Naive B cell (primary cell): ENCODE data around the gene C11orf52. TPM values are rescaled to one million over a fixed set of nuclear protein-coding genes. Genes with fewer than 3 reads are reported as not detected.

Source experiments
- ATAC-seq, 2 donors: fragments of 150-1000 bp; cut with Tn5 transposase; 2 replicates each; pipeline ENCODE4 v1.10.0; 2021; ENCODE audit warnings: low read depth in 2 of 2, mild to moderate bottlenecking in 2 of 2, moderate library complexity in 2 of 2
- DNase-seq: peaks from one replicate; pipeline ENCODE4 v3.0.0; 2022
- H3K27ac Mint-ChIP-seq, 6 donors: one replicate each; pipeline ENCODE4 v1.8.0; 2020 to 2022; ENCODE audit warnings: mild to moderate bottlenecking in 6 of 6, mixed read lengths in 6 of 6, moderate library complexity in 5 of 6, inconsistent platforms in 2 of 6
- H3K27me3 Mint-ChIP-seq, 3 donors: one replicate each; pipeline ENCODE4 v1.8.0; 2021 to 2022; ENCODE audit warnings: mixed read lengths in 3 of 3, mild to moderate bottlenecking in 1 of 3
- H3K36me3 Mint-ChIP-seq, 2 donors: one replicate each; pipeline ENCODE4 v1.8.0; 2020 to 2022; ENCODE audit warnings: mixed read lengths in 2 of 2, inconsistent platforms in 1 of 2, mild to moderate bottlenecking in 1 of 2
- H3K4me1 Mint-ChIP-seq, 3 donors: one replicate each; pipeline ENCODE4 v1.8.0; 2020 to 2022; ENCODE audit warnings: mixed read lengths in 3 of 3, inconsistent platforms in 1 of 3, mild to moderate bottlenecking in 1 of 3, moderate library complexity in 1 of 3
- H3K4me3 Mint-ChIP-seq, 8 donors: one replicate each; pipeline ENCODE4 v1.8.0; 2020 to 2022; ENCODE audit warnings: mild to moderate bottlenecking in 8 of 8, mixed read lengths in 8 of 8, moderate library complexity in 8 of 8, inconsistent platforms in 2 of 8
- H3K9me3 Mint-ChIP-seq, 7 donors: one replicate each; pipeline ENCODE4 v1.8.0; 2020 to 2022; ENCODE audit warnings: mixed read lengths in 7 of 7, mild to moderate bottlenecking in 5 of 7, inconsistent platforms in 2 of 7, moderate library complexity in 1 of 7
- polyA plus RNA-seq, 6 donors: library from polyadenylated mRNA; unstranded; fragments of 300-500 nt; fragmentation: Illumina TruSeq; gene quantifications; one replicate each; pipeline ENCODE4 v1.2.3, GENCODE V29; 2021; ENCODE audit warnings: low read depth in 6 of 6

Gene C11orf52
- polyA plus RNA-seq, 6 donors from 2014 or later, result not detected

DNA sequence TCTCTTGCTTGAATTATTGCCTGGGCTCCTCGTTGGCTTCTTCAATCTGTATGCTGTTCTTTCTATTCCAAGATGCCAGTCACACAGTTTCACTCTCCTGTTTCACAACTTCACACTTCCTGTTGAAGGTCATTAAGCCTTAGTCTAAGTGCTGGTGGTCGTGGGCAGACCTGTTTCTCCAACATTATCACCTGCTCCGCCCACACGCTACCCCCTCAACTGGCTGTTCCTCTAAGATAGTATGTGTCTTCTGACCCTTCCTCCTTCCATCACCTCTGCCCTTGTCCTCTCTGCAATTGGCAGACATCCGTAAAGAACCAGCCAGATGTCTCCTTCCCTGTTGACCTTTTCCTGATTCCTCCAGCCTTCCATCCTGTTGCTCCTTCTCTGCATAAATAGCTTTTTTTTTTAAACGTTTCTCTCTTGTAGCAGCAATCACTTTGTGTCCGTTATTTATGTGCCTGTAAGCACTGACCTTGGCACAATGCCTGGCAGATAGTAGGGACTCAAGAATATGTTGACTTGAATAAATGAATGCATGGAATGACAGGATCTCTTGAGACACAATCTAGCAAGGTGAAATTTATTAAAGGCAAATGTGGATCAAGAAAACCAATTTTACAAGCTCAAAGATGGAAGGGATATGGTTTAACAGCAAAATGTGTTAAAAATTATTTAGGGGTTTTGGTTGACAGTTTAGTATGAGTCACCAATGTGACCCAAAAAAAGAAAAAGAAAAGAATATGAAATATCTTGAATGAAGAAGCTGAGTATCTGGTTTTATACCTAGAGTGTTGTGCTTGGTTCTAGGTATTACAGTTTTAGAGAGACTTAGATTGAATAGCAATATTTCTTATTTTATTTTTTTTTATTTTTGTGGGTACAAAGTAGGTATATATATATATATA, 31.1 kb downstream of the C11orf52 start:
- Mint-ChIP-seq H3K36me3 (no peaks in the 10 kb centered on the region), H3K4me3 (no peak overlapping the region), H3K4me1 (peaks cover 0 to 9% (median 8%) of the 10 kb centered on the region in 3 donors), H3K9me3 (peaks cover 0 to 3% (median 0%) of the 10 kb centered on the region in 7 donors), H3K27ac (peak overlapping the region in 2 of 6 donors; percentile 39 to 43), H3K27me3 (no peaks in the 10 kb centered on the region)
- ATAC-seq (no peak), DNase-seq (no peak)

DNA sequence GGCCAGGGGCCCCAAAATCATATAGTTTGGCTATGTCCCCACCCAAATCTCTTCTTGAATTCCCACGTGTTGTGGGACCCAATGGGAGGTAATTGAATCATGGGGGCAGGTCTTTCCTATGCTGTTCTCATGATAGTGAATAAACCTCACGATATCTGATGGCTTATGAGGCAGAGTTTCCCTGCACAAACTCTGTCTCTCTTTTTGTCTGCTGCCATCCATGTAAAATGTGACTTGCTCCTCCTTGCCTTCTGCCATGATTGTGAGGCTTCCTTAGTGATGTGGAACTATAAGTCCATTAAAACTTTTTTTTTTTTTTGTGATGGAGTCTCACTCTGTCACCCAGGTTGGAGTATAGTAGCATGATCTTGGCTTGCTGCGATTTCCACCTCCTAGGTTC, 32.9 kb downstream of the C11orf52 start:
- H3K9me3 Mint-ChIP-seq, result peaks cover 0 to 3% (median 0%) of the 10 kb centered on the region in 7 donors
- peaks cover 0 to 5% (median 0%) of the 10 kb centered on the region in 3 donors for H3K27me3 Mint-ChIP-seq
- H3K36me3 Mint-ChIP-seq, result no peaks in the 10 kb centered on the region
- DNase-seq (no peak), ATAC-seq (no peak)
- H3K4me3 Mint-ChIP-seq, result no peak overlapping the region
- peaks cover 0 to 9% (median 8%) of the 10 kb centered on the region in 3 donors for H3K4me1 Mint-ChIP-seq
- peak overlapping the region in 1 of 6 donors; percentile 84 for H3K27ac Mint-ChIP-seq

- H3K4me3 Mint-ChIP-seq, result no peak overlapping the region
- peaks cover 0 to 3% (median 0%) of the 10 kb centered on the region in 7 donors for H3K9me3 Mint-ChIP-seq
- DNase-seq (no peak), ATAC-seq (no peak)
- peaks cover 0 to 7% of the 10 kb centered on the region in 2 donors for H3K36me3 Mint-ChIP-seq
- peaks cover 0 to 8% (median 5%) of the 10 kb centered on the region in 3 donors for H3K27me3 Mint-ChIP-seq
- peaks cover 0 to 4% (median 0%) of the 10 kb centered on the region in 3 donors for H3K4me1 Mint-ChIP-seq
- H3K27ac Mint-ChIP-seq, result no peak overlapping the region
Measured at GRCh38 chr11:111954154-111954553, 35.4 kb downstream of the C11orf52 start.

DNA sequence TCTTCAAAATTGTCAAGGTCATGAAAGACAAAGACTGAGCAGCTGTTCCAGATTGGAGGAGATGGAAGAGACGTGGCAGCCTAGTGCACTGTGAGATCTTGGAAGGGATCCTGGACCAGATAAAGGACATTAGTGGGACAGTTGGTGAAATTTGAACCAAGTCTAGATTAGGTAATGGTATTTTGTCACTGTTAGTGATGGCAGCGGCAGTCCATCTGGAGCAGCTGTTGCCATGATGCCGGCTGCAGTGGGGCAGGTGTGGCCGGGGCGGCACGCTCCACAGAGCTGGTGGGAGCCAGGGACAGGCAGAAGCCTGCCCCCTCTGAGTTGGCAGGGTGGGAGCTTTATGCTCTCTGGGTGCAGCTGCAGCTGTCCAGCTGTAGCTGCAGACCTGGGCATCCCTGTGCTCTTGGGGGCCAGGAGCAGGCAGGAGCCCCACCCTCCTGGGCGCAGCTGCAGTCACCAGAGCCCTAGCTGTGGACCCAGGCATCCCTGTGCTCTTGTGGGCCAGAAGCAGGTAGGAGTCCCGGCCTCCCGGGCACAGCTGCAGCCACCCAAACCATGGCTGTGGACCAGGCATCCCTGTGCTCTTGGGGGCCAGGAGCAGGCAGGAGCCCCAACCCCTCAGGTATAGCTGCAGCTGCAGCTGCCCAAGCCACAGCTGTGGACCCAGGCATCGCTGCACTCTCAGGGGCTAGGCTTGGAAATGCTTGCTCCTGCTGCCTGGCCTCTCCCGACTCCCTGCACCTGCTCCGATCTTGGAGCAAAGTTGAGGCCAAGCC, 39.1 kb downstream of the C11orf52 start:
- DNase-seq, result no peak
- Mint-ChIP-seq H3K9me3 (no peaks in the 10 kb centered on the region), H3K36me3 (peaks cover 0 to 7% of the 10 kb centered on the region in 2 donors), H3K27ac (no peak overlapping the region), H3K4me3 (no peak overlapping the region), H3K27me3 (peaks cover 0 to 9% (median 8%) of the 10 kb centered on the region in 3 donors), H3K4me1 (peaks cover 0 to 4% (median 0%) of the 10 kb centered on the region in 3 donors)
- ATAC-seq, result no peak

DNA sequence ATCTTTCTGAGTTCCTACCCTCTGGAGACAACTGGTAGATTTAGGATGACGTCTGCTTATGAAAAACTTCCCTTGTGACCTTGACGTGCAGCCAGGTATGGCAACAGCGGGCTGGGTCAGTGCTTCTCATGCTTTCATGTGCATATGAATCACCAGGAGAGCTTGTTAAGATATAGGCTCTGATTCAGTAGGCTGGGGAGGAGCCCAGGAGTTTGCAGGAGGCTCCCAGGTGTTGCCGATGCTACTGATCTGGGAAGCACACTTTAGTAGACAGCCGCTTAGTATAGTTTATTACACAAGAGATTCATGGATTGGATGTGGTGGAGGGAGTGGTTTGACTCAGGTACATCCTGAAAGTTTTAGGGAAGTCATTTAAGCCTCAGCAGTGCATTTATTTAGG, 42.2 kb downstream of the C11orf52 start:
- no peaks in the 10 kb centered on the region for H3K9me3 Mint-ChIP-seq

DNA sequence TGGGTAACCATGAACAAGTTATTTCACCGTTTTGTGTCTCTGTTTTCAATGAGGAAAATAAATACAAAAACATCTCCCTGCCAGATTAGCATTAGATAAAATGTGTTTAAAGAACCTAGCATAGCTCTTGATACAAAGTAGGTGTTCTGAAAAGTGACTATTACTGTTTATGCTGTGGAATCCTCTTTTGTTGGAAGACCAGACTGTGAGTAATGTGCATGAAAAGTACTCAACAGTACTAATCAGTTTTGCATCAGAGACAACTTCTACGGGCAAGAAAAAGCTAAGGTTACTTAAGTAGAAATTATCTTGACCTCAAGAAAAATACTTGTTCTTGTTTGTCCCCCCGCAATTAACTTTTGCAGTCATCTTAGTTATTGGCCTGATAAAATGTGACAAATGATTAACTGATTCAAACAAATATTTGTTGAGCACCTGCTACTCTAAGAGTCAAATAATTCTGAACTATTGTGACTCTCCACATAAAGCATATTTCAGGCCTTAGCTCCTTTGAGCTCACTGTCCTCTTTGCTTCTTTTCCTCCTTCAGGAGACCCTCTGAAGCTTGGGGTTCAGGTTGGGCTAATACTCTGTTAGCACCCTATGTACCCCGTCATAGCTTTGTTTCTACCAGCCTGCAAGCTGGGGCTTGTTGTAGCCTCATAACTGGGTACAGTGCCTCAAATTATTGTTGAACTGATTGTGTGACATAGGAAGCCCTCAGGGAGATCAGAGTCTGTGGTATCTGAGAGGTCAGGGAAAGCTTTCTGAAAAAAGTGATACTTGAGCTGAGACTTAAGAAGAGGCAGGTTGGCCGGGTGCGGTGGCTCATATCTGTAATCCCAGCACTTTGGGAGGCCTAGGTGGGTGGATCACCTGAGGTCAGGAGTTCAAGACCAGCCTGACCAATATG, 42.9 kb downstream of the C11orf52 start:
- ATAC-seq, result no peak
- H3K9me3 Mint-ChIP-seq, result no peaks in the 10 kb centered on the region
- peaks cover 0 to 4% (median 0%) of the 10 kb centered on the region in 3 donors for H3K4me1 Mint-ChIP-seq
- H3K36me3 Mint-ChIP-seq, result peaks cover 0 to 7% of the 10 kb centered on the region in 2 donors
- peaks cover 0 to 8% (median 4%) of the 10 kb centered on the region in 3 donors for H3K27me3 Mint-ChIP-seq
- DNase-seq, result no peak
- no peak overlapping the region for H3K4me3 Mint-ChIP-seq
- H3K27ac Mint-ChIP-seq, result no peak overlapping the region

More for the DNA sequence above, 42.2 kb downstream of the C11orf52 start:
- peaks cover 0 to 7% of the 10 kb centered on the region in 2 donors for H3K36me3 Mint-ChIP-seq
- H3K27ac Mint-ChIP-seq, result no peak overlapping the region
- H3K4me1 Mint-ChIP-seq, result peaks cover 0 to 4% (median 0%) of the 10 kb centered on the region in 3 donors
- ATAC-seq, result no peak
- H3K27me3 Mint-ChIP-seq, result peaks cover 0 to 8% (median 7%) of the 10 kb centered on the region in 3 donors
- no peak overlapping the region for H3K4me3 Mint-ChIP-seq
- no peak for DNase-seq

DNA sequence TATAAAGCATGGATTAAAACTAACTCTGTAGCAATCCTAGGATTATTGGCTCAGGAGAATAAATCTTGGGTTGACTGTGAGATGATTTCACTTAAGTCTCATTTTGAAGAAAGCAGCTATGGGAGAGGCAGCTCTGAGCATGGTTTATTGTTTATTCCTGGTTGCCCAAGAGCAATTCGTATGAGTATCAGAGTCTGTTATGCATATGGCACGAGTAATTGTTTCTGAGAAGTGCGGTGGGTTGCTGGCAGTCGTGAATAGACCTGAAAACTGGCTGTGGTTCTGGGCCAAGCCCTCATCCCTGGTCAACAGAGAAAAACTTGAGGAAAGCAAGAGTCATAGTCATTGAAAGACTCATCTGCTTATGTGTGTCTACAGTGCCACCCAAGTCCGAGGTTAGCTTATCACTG, 45.2 kb downstream of the C11orf52 start:
- H3K4me1 Mint-ChIP-seq, result no peaks in the 10 kb centered on the region
- peaks cover 0 to 7% (median 4%) of the 10 kb centered on the region in 3 donors for H3K27me3 Mint-ChIP-seq
- no peaks in the 10 kb centered on the region for H3K36me3 Mint-ChIP-seq
- DNase-seq, result no peak
- ATAC-seq, result no peak
- no peak overlapping the region for H3K27ac Mint-ChIP-seq
- H3K9me3 Mint-ChIP-seq, result no peaks in the 10 kb centered on the region
- H3K4me3 Mint-ChIP-seq, result no peak overlapping the region

GRCh38 chr11:111966678-111967077, 48.0 kb downstream of the C11orf52 start:
- Mint-ChIP-seq H3K36me3 (no peaks in the 10 kb centered on the region), H3K9me3 (no peaks in the 10 kb centered on the region), H3K4me1 (no peaks in the 10 kb centered on the region), H3K27ac (no peak overlapping the region), H3K4me3 (peak overlapping the region in 1 of 8 donors; percentile 25), H3K27me3 (peaks cover 0 to 7% (median 0%) of the 10 kb centered on the region in 3 donors)
- no peak for DNase-seq
- no peak for ATAC-seq

- H3K27me3 Mint-ChIP-seq, result peaks cover 0 to 7% (median 4%) of the 10 kb centered on the region in 3 donors
- H3K36me3 Mint-ChIP-seq, result no peaks in the 10 kb centered on the region
- ATAC-seq, result no peak
- no peak overlapping the region for H3K4me3 Mint-ChIP-seq
- no peak for DNase-seq
- H3K9me3 Mint-ChIP-seq, result no peaks in the 10 kb centered on the region
- H3K27ac Mint-ChIP-seq, result peak overlapping the region in 1 of 6 donors; percentile 56
- H3K4me1 Mint-ChIP-seq, result peaks cover 4 to 5% (median 4%) of the 10 kb centered on the region in 3 donors
Measured at GRCh38 chr11:111967649-111968048, 48.9 kb downstream of the C11orf52 start.

GRCh38 chr11:111969344-111969743, 50.6 kb downstream of the C11orf52 start:
- H3K4me3 Mint-ChIP-seq, result no peak overlapping the region
- H3K27me3 Mint-ChIP-seq, result peaks cover 0 to 7% (median 5%) of the 10 kb centered on the region in 3 donors
- H3K27ac Mint-ChIP-seq, result no peak overlapping the region
- H3K9me3 Mint-ChIP-seq, result no peaks in the 10 kb centered on the region
- H3K36me3 Mint-ChIP-seq, result no peaks in the 10 kb centered on the region
- ATAC-seq, result no peak
- no peak for DNase-seq
- H3K4me1 Mint-ChIP-seq, result peaks cover 4 to 7% (median 5%) of the 10 kb centered on the region in 3 donors

DNA sequence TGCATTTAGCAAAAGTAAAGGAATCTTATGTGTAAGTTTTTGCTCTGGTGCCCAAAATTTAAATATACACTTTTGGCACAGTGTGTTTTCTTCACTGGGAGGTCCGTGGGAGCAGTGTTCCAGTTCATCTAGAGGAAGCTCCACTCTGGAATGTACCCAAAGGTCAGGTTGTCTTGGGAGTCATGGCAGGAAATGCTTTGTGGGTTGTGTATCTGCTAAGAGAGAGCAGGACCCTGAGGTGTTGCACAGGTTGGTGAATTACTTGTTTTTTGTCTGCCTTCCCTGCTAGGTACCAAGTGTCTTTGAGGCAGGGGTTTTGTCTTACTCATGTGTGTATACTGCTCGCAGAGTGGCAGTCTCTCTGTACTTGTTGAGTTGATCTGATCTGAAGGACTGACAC, 55.7 kb downstream of the C11orf52 start:
- ATAC-seq (no peak), DNase-seq (no peak)
- Mint-ChIP-seq H3K9me3 (no peaks in the 10 kb centered on the region), H3K27me3 (peaks cover 25 to 30% (median 27%) of the 10 kb centered on the region in 3 donors), H3K4me1 (peaks cover 10 to 21% (median 13%) of the 10 kb centered on the region in 3 donors), H3K27ac (no peak overlapping the region), H3K4me3 (no peak overlapping the region), H3K36me3 (no peaks in the 10 kb centered on the region)

DNA sequence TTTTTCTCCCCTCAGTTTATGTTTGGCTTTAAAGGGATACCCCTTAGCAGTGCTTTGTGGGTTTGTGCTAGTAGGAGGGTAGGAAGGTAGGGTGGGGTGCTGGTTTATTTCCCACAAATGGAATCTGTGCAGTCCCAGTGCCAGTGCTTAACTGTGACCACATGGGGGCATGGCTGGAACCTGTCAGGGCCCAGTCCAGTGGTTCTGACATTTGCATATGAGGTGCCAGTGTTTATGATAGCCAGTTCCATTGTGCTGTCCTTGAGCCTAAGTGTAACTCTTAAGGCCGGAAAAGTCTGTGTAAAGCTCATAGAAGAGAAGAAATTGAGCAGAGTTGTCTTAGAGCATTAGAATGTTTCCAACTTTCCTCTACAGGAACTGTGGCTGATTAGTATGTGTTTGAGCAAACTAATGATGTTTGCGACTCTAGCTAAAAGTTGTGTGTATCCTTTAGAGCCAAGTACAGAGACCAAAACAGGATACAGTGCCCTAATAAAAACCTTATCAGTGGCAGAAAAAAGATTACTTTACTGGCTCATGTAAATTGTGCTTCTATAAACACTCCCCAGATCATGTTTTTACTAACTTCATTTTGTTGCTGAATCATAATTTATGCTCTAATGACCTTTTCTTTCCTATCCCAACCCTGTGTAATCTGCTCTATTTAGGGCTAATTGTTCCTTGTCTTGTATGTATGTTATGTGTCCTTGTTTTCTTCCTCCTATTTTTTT, 56.5 kb downstream of the C11orf52 start:
- no peak for DNase-seq
- peak; percentile 23 to 41 for ATAC-seq
- no peak overlapping the region for H3K4me3 Mint-ChIP-seq
- no peak overlapping the region for H3K27ac Mint-ChIP-seq
- peaks cover 33 to 38% (median 34%) of the 10 kb centered on the region in 3 donors for H3K27me3 Mint-ChIP-seq
- peaks cover 10 to 21% (median 13%) of the 10 kb centered on the region in 3 donors for H3K4me1 Mint-ChIP-seq
- H3K36me3 Mint-ChIP-seq, result no peaks in the 10 kb centered on the region
- no peaks in the 10 kb centered on the region for H3K9me3 Mint-ChIP-seq
